ENCODE results near the gene HECTD3.
A peak's percentile ranks its signal among the peaks of the same experiment; 100 is the strongest.

- TF ChIP-seq EZH2 (IDR thresholded peaks at IDR 0.05; ENCODE audit: low read length, unreplicated experiment) (no peak), CTCF (conservative IDR thresholded peaks at IDR 0.05; ENCODE audit: low read depth, low read length) (peak; percentile 84), EZH2phosphoT487 (IDR thresholded peaks at IDR 0.05; ENCODE audit: borderline replicate concordance, low read length) (no peak)
Observed at GRCh38 chr1:45018599-45019230, 7.6 kb upstream of the HECTD3 start.

Measured in PC-3 (cell line).